NCI-H524 (cell line): ENCODE data around the gene GNA15.

ENCODE experiments used
- DNase-seq, 2 experiments: peaks; one replicate each; lab custom pipeline; 2025; lab: John Stamatoyannopoulos, UW

Gene GNA15

GRCh38 chr19:3208317-3209207, 72.7 kb downstream of the GNA15 start:
- DNase-seq = no peak

GRCh38 chr19:3210347-3211017, 74.6 kb downstream of the GNA15 start:
- DNase-seq = peak in 1 of 2 experiments; percentile 52

GRCh38 chr19:3211191-3211590, 75.4 kb downstream of the GNA15 start:
- DNase-seq = no peak

GRCh38 chr19:3213159-3213558, 77.3 kb downstream of the GNA15 start:
- DNase-seq = no peak
